GM19452 (cell line): ENCODE results near the gene DCP2.

Source experiments
- ATAC-seq: cut with Tn5 transposase; IDR thresholded peaks from one replicate; pipeline ENCODE4 v1.9.1; 2021; ENCODE audit not compliant: unreplicated experiment

Gene DCP2

GRCh38 chr5:112965733-112966306, 10.8 kb upstream of the DCP2 start:
- ATAC-seq: no peak

- no peak for ATAC-seq
Observed at GRCh38 chr5:112967520-112968083, 9.0 kb upstream of the DCP2 start.

- no peak for ATAC-seq
Observed at GRCh38 chr5:112968411-112969106, 8.0 kb upstream of the DCP2 start.

- no peak for ATAC-seq
Observed at GRCh38 chr5:112971276-112971675, 5.3 kb upstream of the DCP2 start.

- no peak for ATAC-seq
Observed at GRCh38 chr5:112973036-112973435, 3.6 kb upstream of the DCP2 start.

GRCh38 chr5:112973904-112974303, 2.7 kb upstream of the DCP2 start:
- ATAC-seq: no peak

GRCh38 chr5:112974901-112975300, 1.7 kb upstream of the DCP2 start:
- ATAC-seq: no peak

GRCh38 chr5:112975721-112976431, 722 bp upstream of the DCP2 start:
- ATAC-seq: peak; percentile 10

GRCh38 chr5:112977440-112977861, 853 bp downstream of the DCP2 start:
- no peak for ATAC-seq

- ATAC-seq: no peak
Observed at GRCh38 chr5:112978836-112979235, 2.2 kb downstream of the DCP2 start.

- no peak for ATAC-seq
Observed at GRCh38 chr5:112979723-112980122, 3.1 kb downstream of the DCP2 start.

- no peak for ATAC-seq
Observed at GRCh38 chr5:112983363-112983762, 6.8 kb downstream of the DCP2 start.

GRCh38 chr5:112986224-112986623, 9.6 kb downstream of the DCP2 start:
- ATAC-seq: no peak

- peak; percentile 74 for ATAC-seq
Observed at GRCh38 chr5:112995764-112996618, 19.4 kb downstream of the DCP2 start.

- no peak for ATAC-seq
Observed at GRCh38 chr5:112996830-112997374, 20.3 kb downstream of the DCP2 start.

GRCh38 chr5:112998296-112998695, 21.7 kb downstream of the DCP2 start:
- no peak for ATAC-seq

- ATAC-seq: no peak
Observed at GRCh38 chr5:113000466-113000865, 23.9 kb downstream of the DCP2 start.

- ATAC-seq: no peak
Observed at GRCh38 chr5:113002423-113002822, 25.8 kb downstream of the DCP2 start.

GRCh38 chr5:113003763-113004162, 27.2 kb downstream of the DCP2 start:
- ATAC-seq: no peak

GRCh38 chr5:113005454-113005853, 28.9 kb downstream of the DCP2 start:
- no peak for ATAC-seq
